D721Med (cell line): Measurements from ENCODE around the gene IGSF22.

ENCODE experiments used
- DNase-seq: peaks from one replicate; pipeline ENCODE4 v3.0.0; 2011; ENCODE audit warnings: low spot score; ENCODE audit not compliant: insufficient read length
- FAIRE-seq: peaks from 2 replicates; lab custom pipeline; 2011; peaks lifted over from hg19 to GRCh38; lab: Jason Lieb, UNC
- TF ChIP-seq, protein P1 (sequence below): IDR thresholded peaks from 2 replicates; pipeline ENCODE4 v1.5.1; 2012; ENCODE audit warnings: mild to moderate bottlenecking, control low read depth; ENCODE audit not compliant: insufficient read depth; ENCODE audit errors: missing control alignments

IGSF22 gene

DNA sequence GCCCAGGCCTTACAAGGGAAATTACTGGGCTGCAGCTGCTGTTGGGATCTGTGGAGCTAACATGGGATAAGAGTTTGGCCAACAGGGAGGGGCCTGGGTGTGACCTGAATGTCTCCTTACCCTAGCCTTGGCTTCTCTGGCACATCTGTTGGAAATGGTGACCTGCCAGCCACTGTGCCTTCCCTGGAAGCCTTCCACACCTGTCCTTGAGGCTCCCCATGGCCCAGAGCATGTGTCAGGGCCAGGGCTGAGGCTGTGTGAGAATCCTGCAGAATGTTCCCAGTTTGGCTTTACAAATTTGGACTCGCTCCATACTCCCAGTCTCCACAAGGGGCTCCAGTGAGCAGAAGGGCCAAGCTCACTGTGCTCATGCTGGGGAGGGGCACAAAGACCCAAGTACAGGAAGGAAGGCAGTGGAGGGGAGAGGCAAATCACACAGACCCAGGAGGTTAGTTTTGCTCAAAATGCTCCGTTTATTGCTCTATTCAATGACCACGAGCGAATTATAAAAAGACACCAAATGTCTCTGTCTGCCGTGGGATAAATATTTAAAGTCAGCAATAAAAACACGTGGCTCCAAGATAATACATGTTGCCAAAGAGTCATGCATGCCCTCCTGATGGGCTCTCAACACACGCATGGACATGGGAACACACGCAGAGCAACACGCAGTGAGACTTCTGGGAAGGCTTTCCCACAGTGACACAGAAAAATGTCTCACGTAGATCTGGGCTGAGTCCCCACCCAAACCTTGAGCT, 1.7 kb upstream of the IGSF22 start:
- FAIRE-seq (no peak), DNase-seq (peak; percentile 64)
- TF ChIP-seq, protein P1, sequence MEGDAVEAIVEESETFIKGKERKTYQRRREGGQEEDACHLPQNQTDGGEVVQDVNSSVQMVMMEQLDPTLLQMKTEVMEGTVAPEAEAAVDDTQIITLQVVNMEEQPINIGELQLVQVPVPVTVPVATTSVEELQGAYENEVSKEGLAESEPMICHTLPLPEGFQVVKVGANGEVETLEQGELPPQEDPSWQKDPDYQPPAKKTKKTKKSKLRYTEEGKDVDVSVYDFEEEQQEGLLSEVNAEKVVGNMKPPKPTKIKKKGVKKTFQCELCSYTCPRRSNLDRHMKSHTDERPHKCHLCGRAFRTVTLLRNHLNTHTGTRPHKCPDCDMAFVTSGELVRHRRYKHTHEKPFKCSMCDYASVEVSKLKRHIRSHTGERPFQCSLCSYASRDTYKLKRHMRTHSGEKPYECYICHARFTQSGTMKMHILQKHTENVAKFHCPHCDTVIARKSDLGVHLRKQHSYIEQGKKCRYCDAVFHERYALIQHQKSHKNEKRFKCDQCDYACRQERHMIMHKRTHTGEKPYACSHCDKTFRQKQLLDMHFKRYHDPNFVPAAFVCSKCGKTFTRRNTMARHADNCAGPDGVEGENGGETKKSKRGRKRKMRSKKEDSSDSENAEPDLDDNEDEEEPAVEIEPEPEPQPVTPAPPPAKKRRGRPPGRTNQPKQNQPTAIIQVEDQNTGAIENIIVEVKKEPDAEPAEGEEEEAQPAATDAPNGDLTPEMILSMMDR, result peak; percentile 71

DNA sequence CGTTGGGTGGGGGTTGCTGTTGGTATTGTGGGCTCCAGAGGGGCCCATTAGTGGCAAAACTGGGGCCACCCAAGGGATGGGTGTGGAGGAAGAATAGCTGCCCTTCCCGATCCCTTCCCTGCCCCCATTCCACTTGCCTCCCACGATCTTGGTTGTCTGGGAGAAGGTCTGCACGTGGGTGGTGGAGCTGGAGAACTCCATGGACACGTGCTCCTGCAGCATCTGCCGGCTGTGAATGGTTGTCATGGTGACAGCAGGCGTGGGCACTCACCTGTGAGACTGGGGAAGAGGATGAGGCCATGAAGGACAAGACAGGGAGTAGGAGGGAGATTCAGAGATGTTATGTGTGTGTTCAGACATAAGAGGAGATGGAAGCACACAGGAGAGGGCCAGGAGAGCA, 2.0 kb downstream of the IGSF22 start:
- TF ChIP-seq, protein P1, result no peak
- DNase-seq (no peak), FAIRE-seq (no peak)

- DNase-seq, result no peak
- no peak for FAIRE-seq
- TF ChIP-seq, protein P1, result no peak
These were observed 3.7 kb downstream of the IGSF22 start for GRCh38 chr11:18722293-18722637.

GRCh38 chr11:18721561-18722292, 4.3 kb downstream of the IGSF22 start:
- TF ChIP-seq, protein P1, result peak; percentile 43
- no peak for FAIRE-seq
- DNase-seq, result no peak

DNA sequence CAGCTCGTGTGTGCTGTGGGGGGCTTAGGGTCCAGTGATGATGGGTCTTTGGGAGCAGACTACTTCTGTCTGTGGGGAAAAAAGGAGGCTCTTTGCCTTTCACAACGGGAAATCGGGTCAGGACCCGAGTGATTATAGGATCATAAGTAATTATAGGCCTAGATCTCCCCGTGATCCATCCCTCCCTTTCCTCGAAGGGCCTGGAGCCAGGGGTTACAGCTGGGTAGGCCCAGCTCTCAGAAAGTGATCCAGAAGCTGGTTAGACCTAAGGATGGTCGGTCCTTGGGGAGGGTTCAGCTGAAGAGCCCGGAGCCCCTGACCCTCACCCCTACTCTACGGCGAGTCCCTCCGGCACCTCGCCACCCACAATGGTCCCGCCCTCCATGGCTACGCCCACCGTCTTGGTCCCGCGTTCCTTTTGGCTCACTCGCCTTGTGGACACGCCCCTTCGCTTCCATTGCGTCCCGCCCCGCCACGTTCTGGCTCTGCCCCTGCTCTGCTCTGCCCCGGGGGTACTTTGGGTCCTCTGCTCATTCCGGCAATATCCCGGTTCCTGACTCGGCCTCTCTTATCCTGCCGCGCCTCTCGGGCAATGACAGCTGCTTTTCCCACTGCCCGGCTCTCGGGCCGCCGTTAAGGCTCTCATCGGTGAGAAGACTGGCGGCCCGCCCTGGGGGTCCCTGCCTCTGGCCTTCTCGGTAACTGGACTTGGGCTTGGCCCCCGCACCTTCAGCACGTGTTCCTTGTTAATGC, 5.0 kb downstream of the IGSF22 start:
- TF ChIP-seq, protein P1, result no peak
- FAIRE-seq (no peak), DNase-seq (peak; percentile 71)

GRCh38 chr11:18720091-18720807, 5.7 kb downstream of the IGSF22 start:
- no peak for DNase-seq
- no peak for FAIRE-seq
- TF ChIP-seq, protein P1, result no peak
